GM18909 (cell line): ENCODE results near the gene SVIL.
"Not testable (repeated sequence)": the region's sequence is repeated elsewhere in the genome, so short reads cannot be mapped to it uniquely, and the experiment has no call there.

ENCODE experiments used
- ATAC-seq: cut with Tn5 transposase; IDR thresholded peaks from one replicate; pipeline ENCODE4 v1.9.1; 2021; ENCODE audit warnings: mild to moderate bottlenecking; ENCODE audit not compliant: unreplicated experiment, poor library complexity

The SVIL gene

GRCh38 chr10:29530112-29530976 lies 104.4 kb downstream of the SVIL start:
- no peak for ATAC-seq

GRCh38 chr10:29529146-29529545 lies 105.6 kb downstream of the SVIL start:
- no peak for ATAC-seq

GRCh38 chr10:29525762-29526161 lies 109.0 kb downstream of the SVIL start:
- no peak for ATAC-seq

GRCh38 chr10:29524720-29525119 lies 110.1 kb downstream of the SVIL start:
- ATAC-seq = no peak

- ATAC-seq = no peak
Measured at GRCh38 chr10:29524294-29524693, 110.5 kb downstream of the SVIL start.

GRCh38 chr10:29522918-29523317 lies 111.9 kb downstream of the SVIL start:
- ATAC-seq = no peak

GRCh38 chr10:29522061-29522855 lies 112.5 kb downstream of the SVIL start:
- ATAC-seq = no peak

- ATAC-seq = no peak
Measured at GRCh38 chr10:29519659-29520058, 115.1 kb downstream of the SVIL start.

- ATAC-seq = no peak
Measured at GRCh38 chr10:29517352-29517923, 117.3 kb downstream of the SVIL start.

- not testable (repeated sequence) for ATAC-seq
Measured at GRCh38 chr10:29516309-29516932, 118.3 kb downstream of the SVIL start.

- not testable (repeated sequence) for ATAC-seq
Measured at GRCh38 chr10:29515879-29516278, 118.9 kb downstream of the SVIL start.

- ATAC-seq = not testable (repeated sequence)
Measured at GRCh38 chr10:29515104-29515503, 119.7 kb downstream of the SVIL start.

GRCh38 chr10:29514306-29514705 lies 120.5 kb downstream of the SVIL start:
- no peak for ATAC-seq

- ATAC-seq = no peak
Measured at GRCh38 chr10:29512425-29512974, 122.3 kb downstream of the SVIL start.

- not testable (repeated sequence) for ATAC-seq
Measured at GRCh38 chr10:29511806-29512205, 123.0 kb downstream of the SVIL start.

- ATAC-seq = not testable (repeated sequence)
Measured at GRCh38 chr10:29510483-29511157, 124.2 kb downstream of the SVIL start.

- no peak for ATAC-seq
Measured at GRCh38 chr10:29508554-29509244, 126.1 kb downstream of the SVIL start.

GRCh38 chr10:29507750-29508149 lies 127.0 kb downstream of the SVIL start:
- ATAC-seq = not testable (repeated sequence)

- ATAC-seq = not testable (repeated sequence)
Measured at GRCh38 chr10:29506324-29506921, 128.3 kb downstream of the SVIL start.
